Loucy (cell line): ENCODE measurements around the gene KLC1.

ENCODE experiments used
- H2AFZ ChIP-seq: fragments of 200-600 bp; sonication (generic); 2 replicates; pipeline ENCODE4 v1.6.0; 2016; ENCODE audit warnings: antibody characterized with exemption, mild to moderate bottlenecking, low read length, moderate library complexity
- H3F3A ChIP-seq: fragments of 200-600 bp; 2 replicates; pipeline ENCODE4 v1.6.0; 2016; ENCODE audit warnings: antibody characterized with exemption, low read depth, mild to moderate bottlenecking
- H3K27me3 ChIP-seq: fragments of 200-600 bp; sonication (generic); 2 replicates; pipeline ENCODE4 v1.6.1; 2014; ENCODE audit warnings: low read length, mild to moderate bottlenecking; ENCODE audit not compliant: insufficient read depth, poor library complexity, severe bottlenecking
- H3K36me3 ChIP-seq: fragments of 200-600 bp; sonication (generic); 2 replicates; pipeline ENCODE4 v1.6.1; 2016; ENCODE audit warnings: low read length; ENCODE audit not compliant: insufficient read depth
- H3K4me1 ChIP-seq: fragments of 200-600 bp; sonication (generic); 2 replicates; pipeline ENCODE4 v1.5.1; 2014; ENCODE audit warnings: low read length, mild to moderate bottlenecking; ENCODE audit not compliant: insufficient read depth, poor library complexity, severe bottlenecking
- H3K4me2 ChIP-seq: fragments of 200-600 bp; sonication (generic); 2 replicates; pipeline ENCODE4 v1.6.0; 2014; ENCODE audit warnings: antibody characterized with exemption, low read length, low read depth, mild to moderate bottlenecking; ENCODE audit not compliant: poor library complexity, severe bottlenecking
- H3K4me3 ChIP-seq: fragments of 200-600 bp; sonication (generic); 2 replicates; pipeline ENCODE4 v1.5.1; 2014; ENCODE audit warnings: low read length, mild to moderate bottlenecking, mixed read lengths; ENCODE audit not compliant: poor library complexity, severe bottlenecking
- H3K79me2 ChIP-seq: fragments of 200-600 bp; sonication (generic); 2 replicates; pipeline ENCODE4 v1.6.1; 2014; ENCODE audit warnings: low read length; ENCODE audit not compliant: insufficient read depth
- H3K9ac ChIP-seq: fragments of 200-600 bp; sonication (generic); 2 replicates; pipeline ENCODE4 v1.6.0; 2014; ENCODE audit warnings: mild to moderate bottlenecking, low read depth, low read length, moderate library complexity; ENCODE audit not compliant: poor library complexity, severe bottlenecking
- H3K9me2 ChIP-seq: fragments of 200-600 bp; sonication (generic); replicated peaks from 2 replicates; pipeline ENCODE4 v1.6.1; 2016; ENCODE audit warnings: low read depth, low read length, mixed read lengths
- H3K9me3 ChIP-seq: fragments of 200-600 bp; sonication (generic); 2 replicates; pipeline ENCODE4 v1.6.1; 2014; ENCODE audit warnings: mild to moderate bottlenecking, antibody characterized with exemption, low read length, low read depth; ENCODE audit not compliant: insufficient read depth
- H4K20me1 ChIP-seq: fragments of 200-600 bp; sonication (generic); 2 replicates; pipeline ENCODE4 v1.6.0; 2014; ENCODE audit warnings: antibody characterized with exemption, low read length, mild to moderate bottlenecking; ENCODE audit not compliant: insufficient read depth, poor library complexity, severe bottlenecking
- CTCF ChIP-seq: fragments of 200-600 bp; sonication (generic); conservative IDR thresholded peaks from 2 replicates; pipeline ENCODE4 v1.5.1; 2014; ENCODE audit warnings: mild to moderate bottlenecking, antibody characterized with exemption, low read length
- EZH2phosphoT487 ChIP-seq: fragments of 200-600 bp; IDR thresholded peaks from 2 replicates; pipeline ENCODE4 v1.6.1; 2018; ENCODE audit warnings: antibody characterized with exemption, mild to moderate bottlenecking, moderate library complexity, borderline replicate concordance

The KLC1 gene

GRCh38 chr14:103734081-103734888, 105.3 kb downstream of the KLC1 start:
- H3K9me3 ChIP-seq, result no peaks in the 10 kb centered on the region
- H3K4me3 ChIP-seq, result no peak overlapping the region
- H3K36me3 ChIP-seq, result peaks cover 12% of the 10 kb centered on the region; the same call in 1 of the 2 replicates
- no peaks in the 10 kb centered on the region for H4K20me1 ChIP-seq
- H3K9me2 ChIP-seq, result no peaks in the 10 kb centered on the region
- no peaks in the 10 kb centered on the region for H3K4me1 ChIP-seq
- H3K9ac ChIP-seq, result no peak overlapping the region
- H3K4me2 ChIP-seq, result no peak overlapping the region
- H3F3A ChIP-seq, result no peaks in the 10 kb centered on the region
- no peak for TF ChIP-seq EZH2phosphoT487
- no peak for TF ChIP-seq CTCF
- no peak overlapping the region for H2AFZ ChIP-seq
- H3K79me2 ChIP-seq, result no peaks in the 10 kb centered on the region
- H3K27me3 ChIP-seq, result no peaks in the 10 kb centered on the region

- H3K4me1 ChIP-seq, result no peaks in the 10 kb centered on the region
- no peaks in the 10 kb centered on the region for H3K27me3 ChIP-seq
- no peak overlapping the region for H2AFZ ChIP-seq
- H3K4me2 ChIP-seq, result no peak overlapping the region
- peaks cover 6% of the 10 kb centered on the region; the same call in 1 of the 2 replicates for H3K36me3 ChIP-seq
- H3K9me2 ChIP-seq, result no peaks in the 10 kb centered on the region
- H3K9ac ChIP-seq, result no peak overlapping the region
- H3K9me3 ChIP-seq, result no peaks in the 10 kb centered on the region
- no peak overlapping the region for H3K4me3 ChIP-seq
- H3F3A ChIP-seq, result no peaks in the 10 kb centered on the region
- TF ChIP-seq CTCF (no peak), EZH2phosphoT487 (no peak)
- no peaks in the 10 kb centered on the region for H3K79me2 ChIP-seq
- no peaks in the 10 kb centered on the region for H4K20me1 ChIP-seq
These were observed 106.0 kb downstream of the KLC1 start for GRCh38 chr14:103735022-103735421.

GRCh38 chr14:103735439-103735814, 106.4 kb downstream of the KLC1 start:
- Histone ChIP-seq H3K9me3 (no peaks in the 10 kb centered on the region), H3K9me2 (no peaks in the 10 kb centered on the region), H3K9ac (no peak overlapping the region), H3K27me3 (no peaks in the 10 kb centered on the region), H4K20me1 (no peaks in the 10 kb centered on the region), H3K36me3 (0 out of 2 replicates have a peak, but pooled peaks cover 3% of the 10 kb centered on the region), H3K4me2 (no peak overlapping the region), H3K79me2 (no peaks in the 10 kb centered on the region), H2AFZ (no peak overlapping the region), H3K4me1 (no peaks in the 10 kb centered on the region), H3F3A (no peaks in the 10 kb centered on the region), H3K4me3 (no peak overlapping the region)
- TF ChIP-seq EZH2phosphoT487 (no peak), CTCF (no peak)
